ENCODE data around the gene SDF4. TPM values are rescaled to one million over a fixed set of nuclear protein-coding genes. Genes with fewer than 3 reads are reported as not detected.
A peak's percentile ranks its signal among the peaks of the same experiment; 100 is the strongest.

SDF4 gene
- total and polyA plus RNA-seq, 2 experiments from 2014 or later: 45.0 to 62.6 TPM

- no peaks in the 10 kb centered on the region for H3K9me2 ChIP-seq (ENCODE audit: insufficient read depth)
- Mint-ChIP-seq H3K4me1 (peaks cover 25% of the 10 kb centered on the region), H3K36me3 (ENCODE audit: low read depth) (peaks cover 22% of the 10 kb centered on the region), H3K9me3 (no peaks in the 10 kb centered on the region), H3K27ac (peak overlapping the region; percentile 8), H3K4me3 (peak overlapping the region; percentile 39; the same call in 2 of the 3 replicates), H3K27me3 (ENCODE audit: insufficient read depth, low read depth, poor library complexity) (peaks cover 9% of the 10 kb centered on the region)
- H3K27ac ChIP-seq (ENCODE audit: low read depth): 0 out of 2 replicates have a peak overlapping the region, but pooled peaks have one; percentile 50
- no peak for DNase-seq (ENCODE audit: low spot score)
- no peaks in the 10 kb centered on the region for H3K36me3 ChIP-seq (ENCODE audit: insufficient read depth)
- no peak overlapping the region for H2AFZ ChIP-seq
- 0 out of 2 replicates have a peak, but pooled peaks cover 4% of the 10 kb centered on the region for H3F3A ChIP-seq (replicated peaks; ENCODE audit: low read depth)
- TF ChIP-seq CREB1 (CRISPR knock-in tag; IDR thresholded peaks at IDR 0.05; ENCODE audit: low read depth): no peak
- TF ChIP-seq STAT1 (IDR thresholded peaks at IDR 0.05; ENCODE audit: unreplicated experiment): no peak
- TF ChIP-seq POLR2AphosphoS5 (IDR thresholded peaks at IDR 0.05; ENCODE audit: low read depth): no peak
- TF ChIP-seq ETS1 (IDR thresholded peaks at IDR 0.05): no peak
- TF ChIP-seq JUNB (IDR thresholded peaks at IDR 0.05; ENCODE audit: unreplicated experiment): no peak
- no peak for TF ChIP-seq NANOG (IDR thresholded peaks at IDR 0.05; ENCODE audit: borderline replicate concordance)
- TF ChIP-seq EZH2 (IDR thresholded peaks at IDR 0.05; ENCODE audit: low read depth, unreplicated experiment): no peak
- no peak for TF ChIP-seq ZNF114 (CRISPR knock-in tag; IDR thresholded peaks at IDR 0.05)
- TF ChIP-seq ZNF462 (CRISPR knock-in tag; IDR thresholded peaks at IDR 0.05): no peak
- no peak for TF ChIP-seq ZNF331 (CRISPR knock-in tag; IDR thresholded peaks at IDR 0.05; ENCODE audit: low read depth)
- no peak for TF ChIP-seq REST (IDR thresholded peaks at IDR 0.05; ENCODE audit: unreplicated experiment)
- TF ChIP-seq EZH2phosphoT487 (IDR thresholded peaks at IDR 0.05; ENCODE audit: unreplicated experiment): no peak
- TF ChIP-seq CTCF (conservative IDR thresholded peaks at IDR 0.05; ENCODE audit: low read depth in 2 of 2): no peak
- H4K20me1 ChIP-seq (replicated peaks; ENCODE audit: insufficient read depth): peaks cover 18% of the 10 kb centered on the region
- ATAC-seq: no peak
- H3K4me3 ChIP-seq: no peak overlapping the region; the same call in 1 of the 2 replicates
- no peaks in the 10 kb centered on the region; the same call in 1 of the 2 replicates for H3K4me1 ChIP-seq (ENCODE audit: insufficient read depth)
- H3K79me2 ChIP-seq (replicated peaks; ENCODE audit: insufficient read depth): peaks cover 52% of the 10 kb centered on the region
- H3K27me3 ChIP-seq (ENCODE audit: insufficient read depth): no peaks in the 10 kb centered on the region
- H3K4me2 ChIP-seq: 0 out of 2 replicates have a peak overlapping the region, but pooled peaks have one; percentile 26
Measured at GRCh38 chr1:1270813-1271212, 39.0 kb upstream of the SDF4 start.
